GM12801 (cell line): ENCODE data around the gene POM121L2.

Experiments used
- CTCF ChIP-seq: IDR thresholded peaks from one replicate; pipeline ENCODE4 v1.5.1; 2011; ENCODE audit warnings: control low read depth; ENCODE audit not compliant: insufficient read length; ENCODE audit errors: extremely low read depth

The POM121L2 gene

GRCh38 chr6:27327023-27327738 is 15.1 kb upstream of the POM121L2 start:
- TF ChIP-seq CTCF, result no peak

- TF ChIP-seq CTCF, result no peak
These were observed 9.8 kb upstream of the POM121L2 start for GRCh38 chr6:27321901-27322300.

GRCh38 chr6:27321370-27321769 is 9.3 kb upstream of the POM121L2 start:
- no peak for TF ChIP-seq CTCF

GRCh38 chr6:27318973-27319372 is 6.9 kb upstream of the POM121L2 start:
- TF ChIP-seq CTCF, result no peak

GRCh38 chr6:27314046-27314445 is 2.0 kb upstream of the POM121L2 start:
- TF ChIP-seq CTCF, result no peak

- no peak for TF ChIP-seq CTCF
These were observed 838 bp upstream of the POM121L2 start for GRCh38 chr6:27312950-27313271.

GRCh38 chr6:27311806-27312145 is 297 bp downstream of the POM121L2 start:
- TF ChIP-seq CTCF, result no peak

- TF ChIP-seq CTCF, result no peak
These were observed 8.3 kb downstream of the POM121L2 start for GRCh38 chr6:27303613-27304272.
